ENCODE results near the gene PRKCA.

- TF ChIP-seq POLR2AphosphoS5 (IDR thresholded peaks at IDR 0.05) (no peak), CTCF (IDR thresholded peaks at IDR 0.05) (no peak)
These were observed 142.8 kb downstream of the PRKCA start for GRCh38 chr17:66445229-66445628.

Data from suprapubic skin (tissue), 3 donors.